ENCODE measurements around the gene KCNK6.

KCNK6 gene

GRCh38 chr19:38303517-38304351 is 15.9 kb upstream of the KCNK6 start, which contains the start of gene C19orf33:
Gene C19orf33 (plus strand): TSS chr19:38304251. CDS start chr19:38304262, 11 bp downstream.
- Histone ChIP-seq H3K4me3 (ENCODE audit: low read depth, low read length, poor library complexity, severe bottlenecking) (no peak within 1 kb of the TSS), H4K20me1 (ENCODE audit: insufficient read depth, low read length) (no peaks in the 10 kb centered on the region), H3F3A (ENCODE audit: insufficient read depth, low read length) (no peaks in the 10 kb centered on the region), H3K9ac (ENCODE audit: low read length) (no peak within 1 kb of the TSS), H3K36me3 (ENCODE audit: insufficient read depth, low read length) (peaks cover 15% of the 10 kb centered on the region), H3K79me2 (ENCODE audit: insufficient read depth, low read length) (no peaks in the 10 kb centered on the region), H3K4me2 (ENCODE audit: low read length) (no peak within 1 kb of the TSS), H3K27ac (ENCODE audit: low read depth, low read length, poor library complexity, severe bottlenecking) (no peak within 1 kb of the TSS), H3K27me3 (ENCODE audit: insufficient read depth, low read length) (no peaks in the 10 kb centered on the region), H3K9me3 (ENCODE audit: low read length) (no peaks in the 10 kb centered on the region), H3K4me1 (ENCODE audit: insufficient read depth, low read length, severe bottlenecking) (no peaks in the 10 kb centered on the region), H2AFZ (ENCODE audit: low read length) (no peak within 1 kb of the TSS), H3K9me2 (ENCODE audit: low read depth, low read length) (no peaks in the 10 kb centered on the region)
- TF ChIP-seq EZH2 (IDR thresholded peaks at IDR 0.05; ENCODE audit: borderline replicate concordance, low read length) (no peak), CTCF (IDR thresholded peaks at IDR 0.05; ENCODE audit: low read length) (no peak)

GRCh38 chr19:38304352-38304865 is 15.2 kb upstream of the KCNK6 start:
- Histone ChIP-seq H3K9me2 (ENCODE audit: low read depth, low read length) (no peaks in the 10 kb centered on the region), H3F3A (ENCODE audit: insufficient read depth, low read length) (no peaks in the 10 kb centered on the region), H3K9ac (ENCODE audit: low read length) (no peak overlapping the region), H3K4me3 (ENCODE audit: low read depth, low read length, poor library complexity, severe bottlenecking) (no peak overlapping the region), H3K9me3 (ENCODE audit: low read length) (no peaks in the 10 kb centered on the region), H3K79me2 (ENCODE audit: insufficient read depth, low read length) (no peaks in the 10 kb centered on the region), H3K4me2 (ENCODE audit: low read length) (no peak overlapping the region), H2AFZ (ENCODE audit: low read length) (no peak overlapping the region), H3K36me3 (ENCODE audit: insufficient read depth, low read length) (peaks cover 17% of the 10 kb centered on the region), H3K27me3 (ENCODE audit: insufficient read depth, low read length) (no peaks in the 10 kb centered on the region), H3K27ac (ENCODE audit: low read depth, low read length, poor library complexity, severe bottlenecking) (no peak overlapping the region), H3K4me1 (ENCODE audit: insufficient read depth, low read length, severe bottlenecking) (no peaks in the 10 kb centered on the region), H4K20me1 (ENCODE audit: insufficient read depth, low read length) (no peaks in the 10 kb centered on the region)
- TF ChIP-seq EZH2 (IDR thresholded peaks at IDR 0.05; ENCODE audit: borderline replicate concordance, low read length) = no peak
- no peak for TF ChIP-seq CTCF (IDR thresholded peaks at IDR 0.05; ENCODE audit: low read length)

- Histone ChIP-seq H2AFZ (ENCODE audit: low read length) (no peak overlapping the region), H3K9ac (ENCODE audit: low read length) (no peak overlapping the region), H3F3A (ENCODE audit: insufficient read depth, low read length) (no peaks in the 10 kb centered on the region), H3K79me2 (ENCODE audit: insufficient read depth, low read length) (no peaks in the 10 kb centered on the region), H3K9me2 (ENCODE audit: low read depth, low read length) (no peaks in the 10 kb centered on the region), H3K4me3 (ENCODE audit: low read depth, low read length, poor library complexity, severe bottlenecking) (no peak overlapping the region), H4K20me1 (ENCODE audit: insufficient read depth, low read length) (no peaks in the 10 kb centered on the region), H3K27me3 (ENCODE audit: insufficient read depth, low read length) (no peaks in the 10 kb centered on the region), H3K4me1 (ENCODE audit: insufficient read depth, low read length, severe bottlenecking) (no peaks in the 10 kb centered on the region), H3K36me3 (ENCODE audit: insufficient read depth, low read length) (peaks cover 18% of the 10 kb centered on the region), H3K4me2 (ENCODE audit: low read length) (no peak overlapping the region), H3K9me3 (ENCODE audit: low read length) (no peaks in the 10 kb centered on the region), H3K27ac (ENCODE audit: low read depth, low read length, poor library complexity, severe bottlenecking) (no peak overlapping the region)
- TF ChIP-seq EZH2 (IDR thresholded peaks at IDR 0.05; ENCODE audit: borderline replicate concordance, low read length) (no peak), CTCF (IDR thresholded peaks at IDR 0.05; ENCODE audit: low read length) (no peak)
These were observed 14.7 kb upstream of the KCNK6 start for GRCh38 chr19:38304866-38305429.
